ENCODE measurements around the gene KLF16. TPM values are rescaled to one million over a fixed set of nuclear protein-coding genes. Genes with fewer than 3 reads are reported as not detected.

KLF16 gene
- total RNA-seq, 4 donors from 2014 or later = 4.0 to 19.5 (median 6.7) TPM

DNA sequence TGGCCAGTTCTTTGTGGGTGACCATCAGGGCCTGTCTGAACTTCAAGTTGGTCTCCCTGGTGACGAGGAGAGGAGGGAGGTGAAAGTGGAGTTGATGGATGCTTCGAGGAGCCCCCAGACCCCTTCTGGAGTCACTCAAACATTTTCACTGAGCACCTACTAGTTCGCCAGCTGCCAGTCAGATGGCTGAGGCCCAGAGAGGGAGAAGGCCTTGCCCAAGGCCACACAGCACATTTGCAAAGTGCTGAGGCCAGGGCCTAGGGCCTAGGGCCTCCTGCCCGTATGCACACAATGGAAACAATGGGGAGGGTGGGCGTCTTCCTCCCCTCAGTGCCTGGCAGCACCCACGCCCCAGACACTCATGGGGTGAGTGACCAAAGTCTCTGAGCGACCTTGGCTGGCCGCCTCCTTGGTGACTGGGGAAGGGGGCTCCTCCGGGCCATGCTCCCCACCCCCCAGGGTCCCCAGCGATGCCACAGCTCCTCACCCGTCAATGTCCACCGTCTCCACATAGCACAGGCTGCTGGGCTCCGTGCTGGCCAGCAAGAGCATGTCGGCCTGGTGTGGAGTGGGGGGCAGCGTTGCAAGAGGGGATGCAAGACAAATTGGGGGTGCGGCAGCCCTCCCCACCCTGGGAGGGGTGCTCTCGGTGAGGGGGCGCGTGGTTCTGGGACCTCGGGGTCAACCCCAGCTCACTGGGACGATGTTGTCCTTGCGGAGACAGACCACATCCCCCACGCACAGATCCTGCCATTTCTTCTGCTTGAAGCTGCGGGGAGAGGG lies 57.8 kb downstream of the KLF16 start:
- no peak for DNase-seq (ENCODE audit: low spot score)
- no peak for ATAC-seq (ENCODE audit: low FRiP score)

DNA sequence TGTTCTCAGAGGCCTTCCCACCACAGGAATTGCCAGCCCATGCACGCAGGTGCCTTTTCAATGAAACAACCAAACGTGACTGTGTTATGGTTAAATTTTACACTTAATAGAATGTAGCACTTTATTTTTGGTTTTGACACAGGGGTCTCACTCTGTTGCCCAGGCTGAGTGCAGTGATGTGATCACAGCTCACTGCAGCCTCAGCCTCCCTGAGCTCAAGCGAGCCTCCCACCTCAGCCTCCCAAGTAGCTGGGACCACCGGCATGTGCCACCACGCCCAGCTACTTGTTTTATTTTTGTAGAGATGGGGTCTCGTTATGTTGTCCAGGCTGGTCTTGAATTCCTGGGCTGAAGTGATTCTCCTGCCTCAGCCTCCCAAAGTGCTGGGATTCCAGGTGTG lies 58.5 kb downstream of the KLF16 start:
- ATAC-seq (ENCODE audit: low FRiP score) = no peak
- DNase-seq (ENCODE audit: low spot score) = no peak
- TF ChIP-seq, protein P1, sequence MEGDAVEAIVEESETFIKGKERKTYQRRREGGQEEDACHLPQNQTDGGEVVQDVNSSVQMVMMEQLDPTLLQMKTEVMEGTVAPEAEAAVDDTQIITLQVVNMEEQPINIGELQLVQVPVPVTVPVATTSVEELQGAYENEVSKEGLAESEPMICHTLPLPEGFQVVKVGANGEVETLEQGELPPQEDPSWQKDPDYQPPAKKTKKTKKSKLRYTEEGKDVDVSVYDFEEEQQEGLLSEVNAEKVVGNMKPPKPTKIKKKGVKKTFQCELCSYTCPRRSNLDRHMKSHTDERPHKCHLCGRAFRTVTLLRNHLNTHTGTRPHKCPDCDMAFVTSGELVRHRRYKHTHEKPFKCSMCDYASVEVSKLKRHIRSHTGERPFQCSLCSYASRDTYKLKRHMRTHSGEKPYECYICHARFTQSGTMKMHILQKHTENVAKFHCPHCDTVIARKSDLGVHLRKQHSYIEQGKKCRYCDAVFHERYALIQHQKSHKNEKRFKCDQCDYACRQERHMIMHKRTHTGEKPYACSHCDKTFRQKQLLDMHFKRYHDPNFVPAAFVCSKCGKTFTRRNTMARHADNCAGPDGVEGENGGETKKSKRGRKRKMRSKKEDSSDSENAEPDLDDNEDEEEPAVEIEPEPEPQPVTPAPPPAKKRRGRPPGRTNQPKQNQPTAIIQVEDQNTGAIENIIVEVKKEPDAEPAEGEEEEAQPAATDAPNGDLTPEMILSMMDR (IDR thresholded peaks at IDR 0.05) = no peak

More for the DNA sequence above, 57.8 kb downstream of the KLF16 start:
- TF ChIP-seq, protein P1 (IDR thresholded peaks at IDR 0.05) = no peak

Other genes starting within 250 kb of the KLF16 start
- gene TCF3, start 211.0 kb downstream of the KLF16 start, total RNA-seq = 10 to 100 TPM; 24.2 to 46.6 (median 40.4) TPM
- not detected for gene ONECUT3, start 110.1 kb downstream of the KLF16 start, total RNA-seq
- 1 to 10 TPM in 3 of 4 donors, under 1 TPM in 1; 0.88 to 2.4 (median 1.9) TPM for gene ATP8B3, start 51.3 kb downstream of the KLF16 start, total RNA-seq
- gene REXO1, start 15.1 kb downstream of the KLF16 start, total RNA-seq = 10 to 100 TPM; 17.0 to 31.3 (median 19.6) TPM
- gene ABHD17A, start 21.9 kb upstream of the KLF16 start, total RNA-seq = 100 to 1,000 TPM in 1 of 4 donors, 10 to 100 TPM in 3; 70.1 to 117 (median 87.8) TPM
- gene ADAT3, start 41.8 kb upstream of the KLF16 start, total RNA-seq = 1 to 10 TPM; 2.4 to 6.2 (median 3.9) TPM
- gene SCAMP4, start 41.8 kb upstream of the KLF16 start, total RNA-seq = 10 to 100 TPM; 38.0 to 57.8 (median 45.6) TPM
- gene CSNK1G2, start 77.6 kb upstream of the KLF16 start, total RNA-seq = 10 to 100 TPM; 49.3 to 76.6 (median 52.3) TPM
- gene BTBD2, start 152.1 kb upstream of the KLF16 start, total RNA-seq = 10 to 100 TPM; 37.1 to 58.3 (median 52.8) TPM
- gene MKNK2, start 187.7 kb upstream of the KLF16 start, total RNA-seq = 100 to 1,000 TPM; 133 to 232 (median 178) TPM
- gene MOB3A, start 232.7 kb upstream of the KLF16 start, total RNA-seq = 10 to 100 TPM; 29.7 to 51.7 (median 44.8) TPM
- gene IZUMO4, start 233.3 kb upstream of the KLF16 start, total RNA-seq = 1 to 10 TPM; 3.7 to 5.5 (median 4.6) TPM

Data from omental fat pad (tissue), 4 donors.